ENCODE measurements around the gene KLK6.

GRCh38 chr19:50972795-50973376 lies 3.5 kb upstream of the KLK6 start:
- TF ChIP-seq CTCF (IDR thresholded peaks at IDR 0.05) (no peak), POLR2A (IDR thresholded peaks at IDR 0.05) (no peak)
